ENCODE data around the gene SPATA46.

DNA sequence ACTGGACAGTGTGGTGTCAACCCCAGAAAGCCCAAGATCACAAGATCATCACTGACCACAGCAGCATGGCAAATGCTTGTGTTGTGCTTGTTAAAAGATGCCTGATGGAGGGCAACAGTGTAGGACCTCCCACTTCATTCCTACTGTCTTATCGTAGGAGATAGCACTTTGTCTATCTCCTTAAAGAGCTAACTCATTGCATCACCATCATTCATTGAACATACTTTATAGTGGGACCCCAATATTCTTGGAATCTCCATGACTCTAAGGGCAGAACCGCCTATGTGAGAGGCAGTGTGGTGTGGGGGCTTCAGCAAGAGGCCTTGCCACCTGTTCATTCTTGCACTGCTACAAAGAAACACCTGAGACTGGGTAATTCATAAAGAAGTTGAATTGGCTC, 40.3 kb upstream of the SPATA46 start:
- TF ChIP-seq, protein P1, sequence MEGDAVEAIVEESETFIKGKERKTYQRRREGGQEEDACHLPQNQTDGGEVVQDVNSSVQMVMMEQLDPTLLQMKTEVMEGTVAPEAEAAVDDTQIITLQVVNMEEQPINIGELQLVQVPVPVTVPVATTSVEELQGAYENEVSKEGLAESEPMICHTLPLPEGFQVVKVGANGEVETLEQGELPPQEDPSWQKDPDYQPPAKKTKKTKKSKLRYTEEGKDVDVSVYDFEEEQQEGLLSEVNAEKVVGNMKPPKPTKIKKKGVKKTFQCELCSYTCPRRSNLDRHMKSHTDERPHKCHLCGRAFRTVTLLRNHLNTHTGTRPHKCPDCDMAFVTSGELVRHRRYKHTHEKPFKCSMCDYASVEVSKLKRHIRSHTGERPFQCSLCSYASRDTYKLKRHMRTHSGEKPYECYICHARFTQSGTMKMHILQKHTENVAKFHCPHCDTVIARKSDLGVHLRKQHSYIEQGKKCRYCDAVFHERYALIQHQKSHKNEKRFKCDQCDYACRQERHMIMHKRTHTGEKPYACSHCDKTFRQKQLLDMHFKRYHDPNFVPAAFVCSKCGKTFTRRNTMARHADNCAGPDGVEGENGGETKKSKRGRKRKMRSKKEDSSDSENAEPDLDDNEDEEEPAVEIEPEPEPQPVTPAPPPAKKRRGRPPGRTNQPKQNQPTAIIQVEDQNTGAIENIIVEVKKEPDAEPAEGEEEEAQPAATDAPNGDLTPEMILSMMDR (IDR thresholded peaks at IDR 0.05) = no peak
- no peak for TF ChIP-seq EZH2 (IDR thresholded peaks at IDR 0.05; ENCODE audit: borderline replicate concordance, insufficient read depth, low read depth, low read length, poor library complexity, severe bottlenecking)

Data from B cell (primary cell).